PC-9 (cell line): ENCODE measurements around the gene TMEM151A. TPM values are rescaled to one million over a fixed set of nuclear protein-coding genes. Genes with fewer than 3 reads are reported as not detected.

ENCODE experiments used
- BruUV-seq: library from RNA; stranded (reverse); fragments of 400-500 nt; replicated peaks from 2 replicates; lab custom pipeline; 2021; lab: Mats Ljungman, UMichigan
- CTCF ChIA-PET: fragments of 300-600 bp; sonication (Branson Sonifier 250); formaldehyde crosslinking; loops from one replicate; lab custom pipeline; 2022; ENCODE audit warnings: antibody characterized with exemption; lab: Charles Lee
- POLR2A ChIA-PET: fragments of 300-600 bp; sonication (Branson Sonifier 250); formaldehyde crosslinking; loops from one replicate; lab custom pipeline; 2022; ENCODE audit warnings: antibody characterized with exemption; ENCODE audit not compliant: unreplicated experiment; lab: Charles Lee
- DNase-seq, 2 experiments: peaks; one replicate each; pipeline versions ENCODE4 v3.0.0 to v3.0.0-alpha.2; 2015 to 2022; ENCODE audit warnings: mixed read lengths in 1 of 2
- H2AFZ ChIP-seq: fragments of 200-600 bp; sonication (generic); 2 replicates; pipeline ENCODE4 v1.8.1; 2017; ENCODE audit warnings: antibody characterized with exemption
- H3F3A ChIP-seq: fragments of 200-600 bp; sonication (generic); 2 replicates; pipeline ENCODE4 v1.8.1; 2017; ENCODE audit warnings: antibody characterized with exemption, mild to moderate bottlenecking, low read depth; ENCODE audit not compliant: insufficient read depth
- H3K27ac ChIP-seq: fragments of 200-600 bp; sonication (generic); 2 replicates; pipeline ENCODE4 v1.6.1; 2016; ENCODE audit warnings: mixed run types
- H3K27me3 ChIP-seq: fragments of 200-600 bp; sonication (generic); 2 replicates; pipeline ENCODE4 v1.6.1; 2016; ENCODE audit warnings: low read depth, mixed run types; ENCODE audit not compliant: insufficient read depth
- H3K36me3 ChIP-seq: fragments of 200-600 bp; sonication (generic); 2 replicates; pipeline ENCODE4 v1.6.1; 2016; ENCODE audit warnings: low read depth, mixed run types
- H3K4me1 ChIP-seq: fragments of 200-600 bp; sonication (generic); replicated peaks from 2 replicates; pipeline ENCODE4 v1.6.1; 2016; ENCODE audit warnings: mixed run types; ENCODE audit not compliant: insufficient read depth
- H3K4me2 ChIP-seq: fragments of 200-600 bp; sonication (generic); 2 replicates; pipeline ENCODE4 v1.6.1; 2017; ENCODE audit warnings: mixed run types
- H3K4me3 ChIP-seq: fragments of 200-600 bp; sonication (generic); 2 replicates; pipeline ENCODE4 v1.6.1; 2016; ENCODE audit warnings: mixed run types
- H3K79me2 ChIP-seq: fragments of 200-600 bp; sonication (generic); 2 replicates; pipeline ENCODE4 v1.6.1; 2017; ENCODE audit warnings: low read depth, mixed run types
- H3K9me2 ChIP-seq: fragments of 200-600 bp; sonication (generic); 2 replicates; pipeline ENCODE4 v1.8.1; 2017; ENCODE audit warnings: mild to moderate bottlenecking; ENCODE audit not compliant: insufficient read depth
- H3K9me3 ChIP-seq: fragments of 200-600 bp; sonication (generic); 2 replicates; pipeline ENCODE4 v1.8.1; 2016; ENCODE audit warnings: low read depth; ENCODE audit not compliant: insufficient read depth
- H4K20me1 ChIP-seq: fragments of 200-600 bp; sonication (generic); 2 replicates; pipeline ENCODE4 v1.8.1; 2017; ENCODE audit not compliant: insufficient read depth
- EZH2 ChIP-seq: fragments of 200-600 bp; sonication (generic); IDR thresholded peaks from 2 replicates; pipeline ENCODE4 v1.8.0; 2017; ENCODE audit warnings: antibody characterized with exemption, low read depth
- intact Hi-C: fragments of 100-400 bp; cut with micrococcal nuclease; formaldehyde crosslinking; loops from one replicate; pipeline ENCODE4 v1.10.0; 2022; ENCODE audit not compliant: unreplicated experiment
- total RNA-seq: library from RNA; stranded (reverse); gene quantifications from 2 replicates; pipeline ENCODE4 v1.2.3, GENCODE V29; 2021
- TF ChIP-seq, protein P1 (sequence below): fragments of 200-600 bp; sonication (generic); conservative IDR thresholded peaks from 2 replicates; pipeline ENCODE4 v1.6.1; 2017; ENCODE audit warnings: mixed run types, antibody characterized with exemption, mild to moderate bottlenecking, moderate library complexity

The TMEM151A gene
- total RNA-seq, 1 experiment from 2014 or later: 0.22 TPM

DNA sequence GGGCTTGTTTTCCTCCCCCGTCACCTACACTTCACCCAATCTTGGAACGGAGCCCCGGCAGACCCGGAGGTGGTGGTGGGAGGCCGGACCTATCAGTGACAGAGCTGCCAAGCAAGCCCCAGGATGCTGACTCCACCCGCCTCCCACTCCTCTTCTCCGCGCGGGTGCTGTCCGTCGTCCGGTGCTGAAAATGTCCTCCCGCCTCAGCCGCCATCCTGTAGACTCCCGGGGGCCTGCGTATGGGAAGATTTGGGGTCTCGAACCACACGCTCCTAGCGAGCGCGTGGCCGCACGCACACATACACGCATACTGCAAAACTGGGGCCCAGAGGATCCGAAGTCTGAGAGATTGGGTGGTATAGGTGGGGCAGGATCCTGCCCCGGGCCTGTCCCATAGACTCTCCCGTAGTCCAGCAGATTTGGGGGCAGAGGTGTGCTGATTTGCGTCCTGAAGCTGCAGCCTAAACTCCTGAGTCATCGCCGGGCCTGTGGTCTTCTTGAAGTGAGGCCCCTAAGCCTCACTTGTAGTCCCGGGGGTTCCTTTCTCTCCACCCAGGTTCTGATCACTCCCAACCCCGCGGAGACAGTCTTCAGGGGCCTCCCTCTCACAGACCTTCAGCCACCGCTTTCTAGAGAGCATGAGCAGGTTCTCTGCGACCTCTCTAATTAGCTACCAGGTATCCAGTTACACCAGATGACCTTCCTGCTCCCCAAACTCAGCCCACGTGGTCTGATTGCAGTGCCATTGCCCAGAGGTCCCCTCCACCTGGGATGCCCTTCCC, 2.0 kb upstream of the TMEM151A start:
- ChIA-PET POLR2A (interaction anchor here (0.6 to 1.6 kb wide), 10 partner anchors 22 to 666 kb away, joined by 3 to 10 read pairs (median 4); no protein-coding TSS in a partner anchor), CTCF (interaction anchor here (0.7 to 3.0 kb wide), 5 partner anchors 22 to 99 kb away, joined by 3 to 13 read pairs (median 4); partner anchors contain the start of gene RIN1)
- H4K20me1 ChIP-seq: peaks cover 8% of the 10 kb centered on the region
- intact Hi-C loops: loop anchor here (1.0 kb wide), 1 partner anchor 47 kb away; the partner anchor contains the start of gene RIN1
- H3K79me2 ChIP-seq: peaks cover 24% of the 10 kb centered on the region
- H3K4me1 ChIP-seq: peaks cover 19% of the 10 kb centered on the region
- peak overlapping the region; percentile 96 for H3K4me3 ChIP-seq
- H3K27ac ChIP-seq: peak overlapping the region; percentile 71
- peak overlapping the region; percentile 91 for H3K4me2 ChIP-seq
- peaks cover 20% of the 10 kb centered on the region for H3F3A ChIP-seq
- no peaks in the 10 kb centered on the region for H3K9me3 ChIP-seq
- no peaks in the 10 kb centered on the region for H3K36me3 ChIP-seq
- DNase-seq: no peak
- no peaks in the 10 kb centered on the region for H3K27me3 ChIP-seq
- no peak for TF ChIP-seq EZH2
- TF ChIP-seq, protein P1, sequence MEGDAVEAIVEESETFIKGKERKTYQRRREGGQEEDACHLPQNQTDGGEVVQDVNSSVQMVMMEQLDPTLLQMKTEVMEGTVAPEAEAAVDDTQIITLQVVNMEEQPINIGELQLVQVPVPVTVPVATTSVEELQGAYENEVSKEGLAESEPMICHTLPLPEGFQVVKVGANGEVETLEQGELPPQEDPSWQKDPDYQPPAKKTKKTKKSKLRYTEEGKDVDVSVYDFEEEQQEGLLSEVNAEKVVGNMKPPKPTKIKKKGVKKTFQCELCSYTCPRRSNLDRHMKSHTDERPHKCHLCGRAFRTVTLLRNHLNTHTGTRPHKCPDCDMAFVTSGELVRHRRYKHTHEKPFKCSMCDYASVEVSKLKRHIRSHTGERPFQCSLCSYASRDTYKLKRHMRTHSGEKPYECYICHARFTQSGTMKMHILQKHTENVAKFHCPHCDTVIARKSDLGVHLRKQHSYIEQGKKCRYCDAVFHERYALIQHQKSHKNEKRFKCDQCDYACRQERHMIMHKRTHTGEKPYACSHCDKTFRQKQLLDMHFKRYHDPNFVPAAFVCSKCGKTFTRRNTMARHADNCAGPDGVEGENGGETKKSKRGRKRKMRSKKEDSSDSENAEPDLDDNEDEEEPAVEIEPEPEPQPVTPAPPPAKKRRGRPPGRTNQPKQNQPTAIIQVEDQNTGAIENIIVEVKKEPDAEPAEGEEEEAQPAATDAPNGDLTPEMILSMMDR: no peak
- BruUV-seq: TSS peak; percentile 89
- H3K9me2 ChIP-seq: no peaks in the 10 kb centered on the region
- peak overlapping the region; percentile 81 for H2AFZ ChIP-seq

DNA sequence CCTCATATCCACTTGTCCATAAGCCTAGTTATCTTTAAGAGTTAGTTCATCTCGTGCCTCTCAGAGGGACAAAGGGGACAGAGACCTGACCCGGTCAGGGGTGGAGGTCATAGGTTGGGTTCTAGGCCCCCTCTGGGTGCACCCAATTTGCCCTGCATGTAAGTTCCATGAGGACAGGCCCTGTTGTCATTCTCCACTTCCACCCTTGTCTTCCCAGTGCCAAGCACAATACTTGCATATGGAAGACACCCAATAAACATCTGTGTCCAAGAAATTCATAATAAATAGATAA, 1.4 kb upstream of the TMEM151A start:
- POLR2A ChIA-PET: interaction anchor here (0.6 kb wide), 1 partner anchor 22 kb away, joined by 3 read pairs; no protein-coding TSS in a partner anchor

DNA sequence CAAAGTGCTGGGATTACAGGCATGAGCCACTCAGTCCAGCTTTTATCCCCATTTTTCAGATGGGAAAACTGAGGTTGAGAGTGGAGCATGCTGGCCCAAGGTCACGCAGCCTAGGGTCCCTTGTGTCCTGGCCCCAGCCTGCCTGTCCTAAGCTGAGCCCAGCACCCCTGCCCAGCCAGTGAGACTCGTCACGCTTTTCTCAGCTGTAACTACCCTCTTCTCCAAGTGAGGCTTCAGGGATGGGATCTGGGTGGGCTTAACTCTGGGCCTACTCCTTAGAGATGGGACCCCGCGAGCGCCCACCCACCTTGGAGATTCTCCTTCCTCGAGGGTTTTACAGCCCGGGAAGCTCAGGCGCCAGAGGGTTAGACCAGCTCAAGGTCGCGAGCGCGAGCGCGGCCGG, 390 bp upstream of the TMEM151A start:
- BruUV-seq: no TSS peak

More for the DNA sequence above, 1.4 kb upstream of the TMEM151A start:
- Histone ChIP-seq H3K36me3 (no peaks in the 10 kb centered on the region), H3K9me3 (no peaks in the 10 kb centered on the region), H3K27me3 (no peaks in the 10 kb centered on the region), H3K9me2 (no peaks in the 10 kb centered on the region), H3K27ac (peak overlapping the region; percentile 71), H3F3A (peaks cover 20% of the 10 kb centered on the region), H4K20me1 (peaks cover 7% of the 10 kb centered on the region), H2AFZ (0 out of 2 replicates have a peak overlapping the region, but pooled peaks have one; percentile 81), H3K79me2 (peaks cover 24% of the 10 kb centered on the region), H3K4me2 (peak overlapping the region; percentile 91), H3K4me3 (peak overlapping the region; percentile 96), H3K4me1 (peaks cover 19% of the 10 kb centered on the region)
- no TSS peak for BruUV-seq
- DNase-seq: no peak
- CTCF ChIA-PET: interaction anchor here (0.8 to 3.0 kb wide), 2 partner anchors 22 to 99 kb away, joined by 5 to 13 read pairs; no protein-coding TSS in a partner anchor
- TF ChIP-seq EZH2: no peak
- TF ChIP-seq, protein P1: no peak
- intact Hi-C loops: no loop called here

More for the DNA sequence above, 390 bp upstream of the TMEM151A start:
- intact Hi-C loops: no loop called here
- Histone ChIP-seq H4K20me1 (peaks cover 5% of the 10 kb centered on the region; the same call in 1 of the 2 replicates), H3K27me3 (no peaks in the 10 kb centered on the region), H3K79me2 (peaks cover 24% of the 10 kb centered on the region), H3K27ac (no peak overlapping the region), H3K36me3 (no peaks in the 10 kb centered on the region), H3K9me2 (no peaks in the 10 kb centered on the region), H3K4me3 (no peak overlapping the region), H3K4me2 (no peak overlapping the region), H3F3A (peaks cover 20% of the 10 kb centered on the region), H3K9me3 (no peaks in the 10 kb centered on the region), H2AFZ (no peak overlapping the region), H3K4me1 (peaks cover 19% of the 10 kb centered on the region)
- no peak for DNase-seq
- POLR2A ChIA-PET: no interaction called here
- CTCF ChIA-PET: interaction anchor here (3.0 kb wide), 1 partner anchor 21 kb away, joined by 13 read pairs; no protein-coding TSS in a partner anchor
- TF ChIP-seq, protein P1: no peak
